IPS-NIHi11 (cell line): ENCODE measurements around the gene PLEKHA4.
"Not testable (repeated sequence)": the region's sequence is repeated elsewhere in the genome, so short reads cannot be mapped to it uniquely, and the experiment has no call there.

Experiments used
- DNase-seq: peaks from one replicate; pipeline ENCODE4 v3.0.0; 2012; ENCODE audit warnings: mixed read lengths, low spot score

Gene PLEKHA4

DNA sequence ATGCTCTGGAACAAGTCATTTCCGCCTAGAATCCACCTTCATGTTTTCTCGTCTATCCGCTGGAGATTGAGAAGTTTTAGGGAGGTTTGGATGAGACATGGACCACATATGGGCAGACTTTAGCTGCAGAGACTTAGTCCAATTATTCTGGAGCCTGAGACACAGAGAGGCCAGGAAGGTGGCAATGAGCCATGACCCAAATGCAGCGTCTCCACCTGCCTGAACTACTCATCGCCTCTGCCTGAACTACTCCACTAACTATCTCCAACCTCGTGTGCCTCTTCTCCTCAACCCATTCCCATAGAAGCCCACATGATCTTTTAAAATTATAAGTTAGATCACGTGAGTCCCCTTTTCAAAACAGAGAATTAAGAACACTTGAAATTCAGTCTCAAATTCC is 5.6 kb downstream of the PLEKHA4 start:
- no peak for DNase-seq

DNA sequence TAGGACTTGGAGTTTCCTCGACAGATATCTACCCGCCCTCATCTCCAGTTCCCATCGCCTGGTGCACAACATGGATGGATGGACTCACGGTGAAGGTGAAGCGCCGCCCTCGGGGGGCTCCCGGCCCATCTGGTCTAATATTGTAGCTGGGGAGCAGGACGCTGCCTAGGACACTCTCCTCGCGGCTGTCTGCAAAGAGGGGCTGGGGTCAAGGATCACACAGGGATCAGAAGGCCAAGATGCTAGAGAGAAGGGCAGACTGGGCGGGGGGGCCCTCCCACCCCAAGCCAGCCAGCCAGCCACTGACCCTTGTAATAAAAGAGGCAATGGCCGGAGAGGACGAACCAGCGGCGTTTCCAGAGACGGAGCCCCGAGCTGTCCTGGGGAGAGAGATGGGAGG is 7.1 kb downstream of the PLEKHA4 start:
- DNase-seq, result no peak

DNA sequence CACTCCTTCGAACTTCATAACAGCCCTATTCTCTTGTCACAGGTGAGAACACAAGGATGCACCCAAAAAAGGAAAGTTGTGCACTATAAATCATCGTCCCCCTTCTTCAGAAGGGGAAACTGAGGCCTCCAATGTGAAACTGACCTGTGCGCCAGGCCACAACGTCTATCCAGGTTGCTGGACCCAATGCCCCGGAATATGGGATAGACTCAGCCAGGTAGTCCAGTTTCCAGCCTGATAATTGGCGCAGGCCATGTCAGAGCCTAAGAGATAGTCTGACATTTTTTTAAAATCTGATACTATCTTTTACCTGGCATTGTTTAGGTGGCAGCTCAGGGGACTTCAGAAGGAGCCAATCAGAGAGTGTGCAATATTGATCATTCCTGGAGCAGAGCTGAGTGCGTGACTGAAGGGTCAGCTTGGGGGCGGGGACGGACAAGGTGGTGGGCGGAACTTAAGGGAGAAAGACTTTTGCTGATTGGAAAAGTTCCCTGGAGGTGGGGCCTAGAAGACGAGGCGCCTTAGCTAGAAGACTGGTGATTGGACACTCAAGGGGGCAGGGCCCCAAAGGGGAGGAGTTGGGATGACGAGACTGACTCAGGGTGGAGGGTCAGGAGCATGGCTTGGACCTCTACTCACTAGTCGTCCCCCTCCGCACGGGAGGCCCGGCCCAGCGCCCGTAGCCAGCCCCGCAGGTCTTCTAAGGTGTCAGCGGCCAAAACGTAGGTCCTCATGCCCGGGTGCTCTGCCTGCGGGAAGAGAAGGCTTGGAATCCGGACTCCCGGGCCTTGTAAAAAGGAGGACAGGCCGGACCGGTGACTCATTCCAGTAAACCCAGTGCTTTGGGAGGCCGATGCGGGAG is 8.5 kb downstream of the PLEKHA4 start:
- peak; percentile 84 for DNase-seq

DNA sequence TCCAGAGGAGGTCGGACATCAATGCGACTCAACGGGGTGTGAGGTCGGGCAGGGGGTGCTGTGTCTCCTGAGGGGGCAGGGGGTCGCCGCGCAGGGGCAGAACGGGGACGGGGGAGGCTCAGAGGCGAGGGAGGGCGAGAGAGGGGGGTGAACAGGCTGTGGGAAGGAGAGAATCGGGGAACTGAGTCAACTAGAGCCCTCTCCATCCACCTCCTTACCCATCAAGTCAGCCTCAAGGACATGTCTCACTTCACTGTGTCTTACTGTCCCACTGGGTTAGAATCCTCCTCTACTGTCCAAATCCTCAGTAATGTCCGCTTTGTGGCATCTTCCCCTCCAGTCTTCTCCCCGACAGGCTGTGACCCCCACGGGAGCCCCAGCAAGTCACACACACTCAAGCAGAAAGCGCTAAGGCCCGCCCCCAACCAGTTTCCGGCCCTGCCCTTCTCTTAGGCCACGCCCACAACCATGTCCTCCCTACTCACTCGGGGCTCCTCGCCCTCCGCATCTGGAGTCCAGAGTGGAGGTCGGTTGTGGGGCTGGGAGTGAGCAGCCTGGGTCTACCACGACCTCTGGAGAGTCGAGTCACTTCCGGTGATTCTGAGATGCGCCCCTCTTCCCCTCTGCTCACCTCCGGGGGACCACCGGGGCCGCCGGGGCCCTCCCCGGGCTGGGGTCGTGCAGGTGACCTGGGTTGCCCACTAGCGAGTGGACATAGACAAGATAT is 9.3 kb downstream of the PLEKHA4 start:
- peak; percentile 75 for DNase-seq

DNA sequence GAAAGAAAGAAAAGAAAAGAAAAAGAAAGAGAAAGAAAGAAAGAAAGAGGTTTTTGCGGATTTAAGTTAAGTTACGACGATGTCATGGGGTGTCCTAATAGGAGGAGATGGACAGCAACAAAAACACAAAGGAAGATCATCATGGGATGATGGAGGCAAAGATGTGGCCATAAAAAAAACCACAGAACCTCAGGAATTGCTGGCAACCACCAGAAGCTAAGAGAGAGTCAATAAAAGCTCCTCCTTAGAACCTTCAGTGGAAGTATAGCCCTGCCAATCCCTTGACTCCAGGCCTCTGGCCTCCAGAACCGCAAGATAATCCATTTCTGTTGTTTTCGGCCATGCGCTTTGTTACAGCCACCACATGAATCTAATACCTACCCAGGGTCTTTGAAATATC is 11.5 kb downstream of the PLEKHA4 start:
- DNase-seq, result no peak

DNA sequence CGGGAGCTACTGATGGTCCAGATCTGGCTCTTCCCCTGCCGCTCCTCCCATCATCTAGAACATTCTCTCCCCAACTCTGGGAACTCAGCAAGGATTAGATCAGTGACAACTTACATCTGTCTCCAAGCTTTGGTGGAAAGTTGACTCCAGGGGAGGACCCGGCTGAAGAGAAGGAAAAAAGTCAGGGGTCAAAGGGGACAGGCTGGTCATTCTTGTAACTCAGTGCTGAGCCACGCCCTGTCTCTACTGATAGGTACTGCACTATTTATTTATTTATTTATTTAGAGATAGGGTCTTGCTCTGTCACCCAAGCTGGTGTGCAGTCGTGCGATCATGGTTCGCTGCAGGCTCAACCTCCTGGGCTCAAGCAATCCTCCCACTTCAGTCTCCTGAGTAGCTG is 14.3 kb downstream of the PLEKHA4 start:
- DNase-seq, result no peak

DNA sequence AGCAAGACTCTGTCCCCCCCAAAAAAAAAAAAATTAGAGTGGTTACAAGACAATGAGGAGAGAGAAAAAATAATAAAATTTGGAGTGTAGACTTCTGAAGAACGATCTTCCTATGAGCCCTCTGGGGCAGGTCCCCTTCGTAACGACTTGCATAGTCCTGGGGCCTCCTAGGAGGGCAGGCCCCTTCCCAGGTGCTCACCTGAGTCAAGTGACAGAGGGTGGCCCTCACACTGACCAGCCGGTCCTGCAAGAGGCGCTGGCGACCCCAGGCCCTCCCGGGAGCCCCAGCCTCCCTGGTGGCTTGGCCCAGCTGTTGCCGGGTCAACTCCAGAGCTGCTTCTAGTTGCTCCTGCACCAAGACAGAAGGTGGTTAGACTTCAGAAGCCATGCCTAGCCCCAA is 14.9 kb downstream of the PLEKHA4 start:
- no peak for DNase-seq

DNA sequence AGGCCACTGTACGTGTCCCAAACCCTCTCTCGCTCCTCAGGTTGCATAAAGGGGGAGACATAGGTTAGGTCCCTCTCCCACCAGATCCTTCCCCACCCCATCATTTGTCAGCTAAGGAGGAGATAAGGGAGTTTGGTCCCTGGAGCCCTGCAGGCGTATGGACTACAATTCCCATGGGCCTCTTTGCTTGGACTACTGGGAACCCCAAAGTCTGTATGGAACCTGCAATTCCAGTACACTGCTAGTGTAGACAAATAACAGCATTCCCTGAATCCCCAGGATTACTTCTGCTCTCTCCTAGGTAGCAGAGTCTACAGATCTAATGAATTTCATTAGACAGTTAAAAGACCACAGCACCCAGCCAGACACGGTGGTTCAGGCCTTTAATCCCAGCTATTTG is 16.1 kb downstream of the PLEKHA4 start:
- no peak for DNase-seq

DNA sequence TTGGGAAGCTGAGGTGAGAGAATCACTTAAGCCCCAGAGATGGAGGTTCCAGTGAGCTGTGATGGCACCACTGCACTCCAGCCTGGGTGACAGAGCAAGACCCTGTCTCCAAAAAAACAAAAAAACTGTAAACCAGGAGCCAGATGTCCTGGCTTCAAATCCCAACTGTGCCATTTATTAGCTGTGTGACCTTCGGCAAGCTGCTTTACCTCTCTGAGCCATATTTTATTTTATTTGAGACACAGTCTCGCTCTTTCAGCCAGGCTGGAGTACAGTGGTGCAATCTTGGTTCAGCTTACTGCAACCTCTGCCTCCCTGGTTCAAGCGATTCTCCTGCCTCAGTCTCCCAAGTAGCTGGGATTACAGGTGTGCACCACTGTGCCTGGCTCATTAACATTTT is 21.8 kb downstream of the PLEKHA4 start:
- DNase-seq, result not testable (repeated sequence)

DNA sequence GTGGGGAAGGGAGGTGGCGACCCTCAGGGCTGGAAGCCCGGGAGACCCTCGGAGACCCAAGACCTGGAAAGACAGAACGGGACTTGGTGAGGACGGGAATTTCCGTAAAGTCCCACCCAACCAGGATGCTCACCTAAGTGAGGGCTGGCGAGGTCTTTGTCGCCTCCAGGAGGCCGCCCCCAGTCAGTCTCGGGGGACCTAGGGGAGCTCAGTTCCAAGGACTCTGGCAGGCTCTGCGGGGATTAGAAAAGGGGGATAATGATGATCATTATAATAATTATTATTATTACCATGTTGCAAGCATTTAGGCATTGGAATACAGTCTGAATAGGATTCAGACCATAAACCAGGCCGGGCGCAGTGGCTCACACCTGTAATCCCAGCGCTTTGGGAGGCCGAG is 23.0 kb downstream of the PLEKHA4 start:
- DNase-seq, result no peak

DNA sequence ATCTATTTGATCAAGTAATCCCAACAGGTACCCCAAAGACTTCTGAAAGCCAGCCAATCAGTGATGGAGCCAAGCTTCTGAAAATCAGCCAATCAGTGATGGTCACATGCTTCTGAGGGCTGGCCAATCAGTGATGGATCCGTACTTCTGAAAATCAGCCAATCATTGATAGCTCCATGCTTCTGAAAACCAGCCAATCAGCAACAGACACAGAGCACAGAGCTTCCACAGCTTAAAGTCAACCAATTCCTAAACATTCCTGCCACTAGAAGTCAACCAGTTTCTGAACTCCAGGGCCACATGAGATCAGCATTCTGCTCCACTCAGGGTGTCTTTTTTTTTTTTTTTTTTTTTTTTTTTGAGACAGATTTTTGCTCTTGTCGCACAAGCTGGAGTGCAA is 23.9 kb downstream of the PLEKHA4 start:
- DNase-seq, result peak; percentile 59

DNA sequence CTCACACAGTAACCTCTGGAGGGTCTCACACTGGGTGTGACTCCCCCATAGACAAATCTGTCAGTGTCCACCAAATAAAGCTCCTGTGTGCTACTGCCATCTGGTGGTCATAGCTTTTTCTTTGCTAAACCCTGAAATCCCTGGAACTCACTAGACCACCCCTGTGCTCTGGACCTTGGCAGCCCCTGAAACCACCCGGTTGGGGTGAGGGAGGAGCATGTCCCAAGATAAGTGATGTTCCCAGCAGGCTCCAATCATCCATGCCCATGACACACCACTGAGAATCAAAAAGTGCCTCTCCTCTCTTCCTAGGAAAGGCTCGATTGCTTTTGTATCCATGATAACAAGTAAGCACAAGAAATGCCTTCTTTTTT is 25.6 kb downstream of the PLEKHA4 start:
- DNase-seq, result peak; percentile 67

DNA sequence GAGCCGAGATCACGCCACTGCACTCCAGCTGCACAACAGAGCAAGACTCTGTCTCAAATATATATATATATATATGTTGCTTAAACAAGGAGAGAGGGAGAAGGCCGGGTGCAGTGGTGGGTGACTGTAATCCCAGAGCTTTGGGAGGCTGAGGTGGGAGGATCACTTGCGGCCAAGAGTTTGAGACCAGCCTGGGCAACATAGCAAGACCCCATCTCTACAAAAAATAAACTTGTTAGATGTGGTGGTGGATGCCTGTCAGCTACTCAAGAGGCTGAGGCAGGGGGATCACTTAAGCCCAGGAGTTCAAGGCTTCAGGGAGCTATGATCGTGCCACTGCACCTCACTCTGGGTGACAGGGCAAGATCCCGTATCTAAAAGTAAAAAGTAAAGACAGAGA is 26.8 kb downstream of the PLEKHA4 start:
- no peak for DNase-seq

DNA sequence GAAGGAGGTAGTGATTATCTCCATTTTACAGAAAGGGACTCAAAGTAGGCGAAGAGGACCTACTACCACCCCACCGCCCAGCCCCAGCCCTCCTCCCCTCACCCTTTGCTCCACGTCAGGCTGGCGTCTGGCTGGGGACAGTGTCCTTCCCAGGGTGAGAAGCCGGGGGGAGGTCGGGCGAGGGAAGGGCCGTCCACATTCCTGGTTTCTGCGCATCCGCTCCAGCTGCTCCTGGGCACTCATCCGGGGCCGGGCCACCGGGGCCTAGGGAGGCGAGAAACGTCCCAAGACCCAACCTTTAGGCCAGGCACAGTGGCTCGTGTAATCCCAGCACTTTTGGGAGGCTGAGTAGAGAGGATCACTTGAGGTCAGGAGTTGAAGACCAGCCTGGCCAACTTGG is 27.4 kb downstream of the PLEKHA4 start:
- DNase-seq, result no peak

DNA sequence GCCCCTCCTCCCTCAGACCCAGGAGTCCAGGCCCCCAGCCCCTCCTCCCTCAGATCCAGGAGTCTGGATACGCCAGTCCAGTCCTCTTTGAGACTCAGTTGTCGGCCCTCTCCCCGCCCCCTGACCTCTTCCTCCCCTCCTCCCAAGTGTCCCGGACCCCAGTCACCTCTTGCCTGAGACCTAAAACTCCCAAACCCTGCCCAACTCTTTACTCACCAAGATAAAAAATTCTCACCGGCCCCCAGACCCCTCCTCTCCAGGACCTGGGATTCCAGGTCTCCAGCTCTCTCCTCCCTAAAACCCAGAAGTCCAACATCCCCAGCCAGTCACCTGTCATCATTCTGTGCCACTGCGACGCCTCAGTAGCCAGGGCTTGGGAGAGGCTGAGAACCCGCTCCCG is 30.7 kb downstream of the PLEKHA4 start:
- DNase-seq, result no peak

DNA sequence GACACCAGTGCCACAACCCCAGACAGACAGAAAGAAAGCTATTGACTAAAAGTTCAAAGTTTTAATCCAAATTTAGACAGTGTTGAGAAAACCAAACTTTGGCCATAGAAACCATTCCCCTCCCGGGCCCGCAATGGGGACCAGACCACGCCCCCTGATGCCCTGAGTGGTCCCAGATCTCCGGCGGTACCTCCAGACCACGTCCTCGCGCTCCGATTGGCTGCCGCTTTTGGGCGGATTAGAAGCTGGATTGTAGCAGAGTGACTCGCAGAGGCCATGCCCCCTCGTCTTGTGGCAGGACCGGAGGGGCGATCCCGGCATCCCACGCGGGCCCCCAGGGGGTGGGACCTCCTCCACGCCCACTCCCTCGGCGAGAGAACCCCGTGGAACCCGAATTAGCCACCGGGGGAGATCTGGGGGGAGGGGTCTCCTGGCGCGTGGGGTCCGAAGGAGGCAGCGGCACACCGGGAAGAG is 31.3 kb downstream of the PLEKHA4 start:
- peak; percentile 96 for DNase-seq

DNA sequence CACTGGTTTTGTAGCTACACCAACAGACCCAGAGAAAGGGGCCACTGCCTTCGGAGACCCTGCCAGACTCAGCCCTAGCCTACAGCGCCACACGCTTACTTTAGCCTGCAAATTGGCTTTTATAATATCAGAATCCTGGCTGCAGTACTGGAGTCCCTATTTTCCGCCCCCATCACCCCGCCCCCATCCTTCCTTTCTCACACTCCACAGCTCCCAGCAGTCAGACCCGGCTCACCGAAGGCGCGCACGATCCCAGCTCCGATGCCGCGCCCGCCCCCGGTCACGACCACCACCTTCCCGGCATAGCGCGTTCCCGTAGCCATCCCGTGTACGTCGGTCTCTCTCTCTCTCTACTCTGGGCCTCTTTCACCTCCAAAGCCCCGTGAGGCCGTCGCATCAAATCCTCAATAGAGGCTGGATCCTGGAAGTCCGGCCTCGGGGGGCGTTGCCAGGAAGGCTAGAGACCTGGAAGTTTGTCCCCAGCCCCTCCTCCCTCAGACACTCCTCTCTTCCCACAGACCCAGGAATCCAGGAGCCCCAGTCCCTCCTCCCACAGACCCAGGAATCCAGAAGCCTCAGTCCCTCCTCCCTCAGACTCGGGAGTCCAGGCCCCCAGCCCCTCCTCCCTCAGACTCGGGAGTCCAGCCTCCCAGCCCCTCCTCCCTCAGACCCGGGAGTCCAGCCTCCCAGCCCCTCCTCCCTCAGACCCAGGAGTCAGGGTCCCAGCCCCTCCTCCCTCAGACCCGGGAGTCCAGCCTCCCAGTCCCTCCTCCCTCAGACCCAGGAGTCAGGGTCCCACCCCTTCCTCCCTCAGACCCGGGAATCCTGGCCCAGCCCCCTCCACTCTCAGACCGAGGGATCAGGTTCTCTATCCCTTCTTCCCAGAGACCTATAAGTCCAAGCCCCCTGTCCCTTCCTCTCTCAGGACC is 32.1 kb downstream of the PLEKHA4 start, which contains the start of gene HSD17B14:
HSD17B14 (minus strand) TSS at position 403 of the 929 bp plus-strand sequence; CDS start at position 323, 80 bp downstream.
- DNase-seq, result peak; percentile 59

DNA sequence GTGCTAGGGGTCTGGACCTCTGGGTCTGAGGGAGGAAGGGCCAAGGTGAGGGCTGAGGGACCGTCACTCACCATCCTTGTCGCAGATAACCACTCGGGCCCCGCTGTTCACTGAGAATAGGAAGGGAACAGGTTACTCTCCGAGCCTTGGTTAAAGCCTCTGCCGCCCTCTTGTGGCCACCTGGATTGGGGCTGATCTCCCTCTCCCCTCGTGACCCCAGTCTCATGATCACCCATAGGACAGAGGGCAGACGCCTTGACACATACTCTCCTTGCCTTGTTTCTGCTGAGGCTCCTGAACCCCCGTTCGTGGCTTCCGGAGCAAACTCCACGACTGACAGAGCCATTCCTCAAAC is 32.7 kb downstream of the PLEKHA4 start:
- peak; percentile 81 for DNase-seq

DNA sequence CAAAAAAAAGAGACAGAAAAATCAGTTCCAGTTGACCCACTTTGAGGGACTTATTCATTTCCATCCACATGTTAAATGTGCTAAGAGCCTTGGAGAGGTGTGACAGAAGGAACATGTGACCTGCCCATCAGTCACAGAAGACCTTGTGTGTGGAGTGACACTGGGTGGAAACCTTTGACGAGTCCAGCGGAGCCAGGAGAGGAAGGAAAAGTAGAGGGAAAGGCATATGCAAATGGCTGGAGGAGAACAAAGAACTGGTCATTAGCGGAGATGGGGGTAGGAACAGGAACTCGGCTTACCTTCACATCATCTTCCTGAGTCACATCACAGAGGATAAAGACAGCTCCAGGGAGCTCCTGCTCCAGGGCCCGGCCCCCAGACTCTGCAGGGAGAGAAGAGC is 34.4 kb downstream of the PLEKHA4 start:
- no peak for DNase-seq

DNA sequence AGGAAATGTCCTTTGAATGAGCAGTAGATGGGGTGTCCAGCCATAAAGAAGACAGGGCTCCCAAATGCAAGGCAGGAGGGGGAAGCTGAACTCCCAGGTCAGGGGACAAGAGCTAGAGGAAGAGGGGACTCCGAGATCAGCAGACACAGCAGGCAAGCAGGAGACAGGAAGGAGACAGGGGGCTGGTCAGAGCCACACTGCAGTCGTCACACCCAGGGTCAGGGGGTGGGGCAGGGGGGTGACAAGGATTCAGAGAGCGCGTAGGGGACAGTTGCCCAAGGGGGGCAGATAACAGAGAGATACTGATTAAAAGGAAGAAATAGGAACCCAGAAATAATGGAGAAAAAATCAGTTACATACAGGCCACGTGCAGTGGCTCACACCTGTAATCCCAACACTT is 35.4 kb downstream of the PLEKHA4 start:
- no peak for DNase-seq

DNA sequence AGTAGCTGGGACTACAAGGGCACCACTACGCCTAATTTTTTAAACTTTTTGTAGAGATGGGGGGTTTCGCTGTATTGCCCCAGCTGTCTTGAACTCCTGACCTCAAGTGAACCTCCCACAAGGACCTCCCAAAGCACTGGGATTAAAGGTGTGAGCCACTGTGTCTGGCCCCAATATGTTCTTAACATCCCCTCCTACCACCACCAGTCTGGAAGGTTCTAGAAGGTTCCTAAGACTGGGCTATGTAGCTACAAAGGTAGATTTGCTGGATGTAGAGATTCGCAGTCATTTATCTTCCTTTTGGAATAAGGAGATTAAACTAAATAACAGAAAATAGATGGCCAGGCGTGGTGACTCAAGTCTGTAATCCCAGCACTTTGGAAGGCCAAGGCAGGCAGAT is 37.5 kb downstream of the PLEKHA4 start:
- no peak for DNase-seq

DNA sequence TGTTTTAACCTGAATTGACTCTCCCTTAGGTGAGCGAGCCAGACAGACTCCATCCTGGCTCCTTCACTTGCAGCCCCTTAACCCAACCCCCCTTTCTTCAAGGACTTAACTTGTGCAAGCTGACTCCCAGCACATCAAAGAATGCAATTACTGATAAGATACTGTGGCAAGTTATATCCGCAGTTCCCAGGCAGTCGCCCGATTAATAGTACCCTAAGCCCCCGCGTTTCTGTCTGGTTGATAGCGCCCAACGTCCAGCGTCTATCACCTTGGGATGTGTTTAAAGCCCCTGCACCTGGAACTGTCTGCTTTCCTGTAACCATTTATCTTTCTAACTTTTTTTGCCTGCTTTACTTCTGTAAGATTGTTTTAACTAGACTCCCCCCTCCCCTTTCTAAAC is 38.3 kb downstream of the PLEKHA4 start:
- no peak for DNase-seq
